A204.1 (cell line): ENCODE results near the gene SLC2A4RG.
"Not testable (repeated sequence)": the region's sequence is repeated elsewhere in the genome, so short reads cannot be mapped to it uniquely, and the experiment has no call there.

Experiments used
- FAIRE-seq: peaks from 2 replicates; lab custom pipeline; 2012; peaks lifted over from hg19 to GRCh38; lab: Jason Lieb, UNC

The SLC2A4RG gene

GRCh38 chr20:63714858-63715257 is 24.7 kb upstream of the SLC2A4RG start:
- FAIRE-seq: no peak

- FAIRE-seq: no peak
Measured at GRCh38 chr20:63718996-63719395, 20.6 kb upstream of the SLC2A4RG start.

- not testable (repeated sequence) for FAIRE-seq
Measured at GRCh38 chr20:63722967-63723622, 16.5 kb upstream of the SLC2A4RG start.

GRCh38 chr20:63730189-63730733 is 9.3 kb upstream of the SLC2A4RG start:
- FAIRE-seq: not testable (repeated sequence)

GRCh38 chr20:63731410-63731809 is 8.2 kb upstream of the SLC2A4RG start:
- FAIRE-seq: no peak

- no peak for FAIRE-seq
Measured at GRCh38 chr20:63732118-63733095, 7.2 kb upstream of the SLC2A4RG start.

- FAIRE-seq: no peak
Measured at GRCh38 chr20:63733117-63733516, 6.5 kb upstream of the SLC2A4RG start.

- FAIRE-seq: no peak
Measured at GRCh38 chr20:63733579-63734081, 5.9 kb upstream of the SLC2A4RG start.

- FAIRE-seq: no peak
Measured at GRCh38 chr20:63734111-63734945, 5.2 kb upstream of the SLC2A4RG start.

GRCh38 chr20:63734946-63735858 is 4.4 kb upstream of the SLC2A4RG start:
- FAIRE-seq: no peak

- FAIRE-seq: no peak
Measured at GRCh38 chr20:63735859-63736718, 3.5 kb upstream of the SLC2A4RG start, which contains the start of gene LIME1. LIME1 (plus strand) TSS chr20:63736664; CDS start chr20:63737550, 886 bp downstream.

GRCh38 chr20:63736893-63737694 is 2.5 kb upstream of the SLC2A4RG start:
- no peak for FAIRE-seq

- no peak for FAIRE-seq
Measured at GRCh38 chr20:63737695-63737944, 2.0 kb upstream of the SLC2A4RG start.

GRCh38 chr20:63737945-63738686 is 1.5 kb upstream of the SLC2A4RG start:
- FAIRE-seq: no peak

- no peak for FAIRE-seq
Measured at GRCh38 chr20:63738687-63739129, 868 bp upstream of the SLC2A4RG start.

- no peak for FAIRE-seq
Measured at GRCh38 chr20:63740070-63740626, 572 bp downstream of the SLC2A4RG start.

- FAIRE-seq: no peak
Measured at GRCh38 chr20:63740627-63741353, 1.2 kb downstream of the SLC2A4RG start.

- FAIRE-seq: no peak
Measured at GRCh38 chr20:63741354-63741675, 1.7 kb downstream of the SLC2A4RG start.
